TTC549 (cell line): Measurements from ENCODE around the gene HPS3.
A peak's percentile ranks its signal among the peaks of the same experiment; 100 is the strongest.
"Not testable (repeated sequence)": the region's sequence is repeated elsewhere in the genome, so short reads cannot be mapped to it uniquely, and the experiment has no call there.

Source experiments
- FAIRE-seq: peaks from 2 replicates; lab custom pipeline; 2012; peaks lifted over from hg19 to GRCh38; lab: Jason Lieb, UNC

Gene HPS3

GRCh38 chr3:149195221-149195620, 65.8 kb downstream of the HPS3 start:
- FAIRE-seq = peak; percentile 90

GRCh38 chr3:149196805-149197592, 67.6 kb downstream of the HPS3 start:
- FAIRE-seq = not testable (repeated sequence)

- FAIRE-seq = peak; percentile 86
Measured at GRCh38 chr3:149197669-149198068, 68.2 kb downstream of the HPS3 start.

- FAIRE-seq = no peak
Measured at GRCh38 chr3:149198611-149199010, 69.2 kb downstream of the HPS3 start.

GRCh38 chr3:149199474-149199873, 70.0 kb downstream of the HPS3 start:
- peak; percentile 96 for FAIRE-seq

- FAIRE-seq = no peak
Measured at GRCh38 chr3:149203758-149204157, 74.3 kb downstream of the HPS3 start.

GRCh38 chr3:149204390-149204991, 75.1 kb downstream of the HPS3 start:
- FAIRE-seq = no peak

- no peak for FAIRE-seq
Measured at GRCh38 chr3:149207475-149207874, 78.0 kb downstream of the HPS3 start.

GRCh38 chr3:149209431-149209830, 80.0 kb downstream of the HPS3 start:
- peak; percentile 67 for FAIRE-seq

GRCh38 chr3:149212386-149212785, 82.9 kb downstream of the HPS3 start:
- FAIRE-seq = no peak

- no peak for FAIRE-seq
Measured at GRCh38 chr3:149214702-149215101, 85.3 kb downstream of the HPS3 start.

- peak; percentile 99 for FAIRE-seq
Measured at GRCh38 chr3:149215515-149215914, 86.1 kb downstream of the HPS3 start.

GRCh38 chr3:149216193-149216869, 86.9 kb downstream of the HPS3 start:
- no peak for FAIRE-seq

- FAIRE-seq = no peak
Measured at GRCh38 chr3:149217347-149217746, 87.9 kb downstream of the HPS3 start.

- not testable (repeated sequence) for FAIRE-seq
Measured at GRCh38 chr3:149219380-149220121, 90.1 kb downstream of the HPS3 start.

- peak; percentile 99 for FAIRE-seq
Measured at GRCh38 chr3:149221783-149222517, 92.5 kb downstream of the HPS3 start, which contains the start of gene CP. CP (minus strand) TSS chr3:149221829; CDS start chr3:149221792, 37 bp downstream.
